NAMALWA (cell line): ENCODE data around the gene NAA16.
"Not testable (repeated sequence)": the region's sequence is repeated elsewhere in the genome, so short reads cannot be mapped to it uniquely, and the experiment has no call there.

ENCODE experiments used
- DNase-seq: peaks from one replicate; pipeline ENCODE4 v3.0.0-alpha.2; 2015; ENCODE audit warnings: low spot score

NAA16 gene

GRCh38 chr13:41409611-41410010 is 98.5 kb downstream of the NAA16 start:
- DNase-seq: no peak

- DNase-seq: no peak
These were observed 100.0 kb downstream of the NAA16 start for GRCh38 chr13:41411060-41411459.

- peak; percentile 39 for DNase-seq
These were observed 100.5 kb downstream of the NAA16 start for GRCh38 chr13:41411522-41411921.

- no peak for DNase-seq
These were observed 102.8 kb downstream of the NAA16 start for GRCh38 chr13:41413872-41414271.

- DNase-seq: no peak
These were observed 105.2 kb downstream of the NAA16 start for GRCh38 chr13:41416276-41416675.

- DNase-seq: no peak
These were observed 107.0 kb downstream of the NAA16 start for GRCh38 chr13:41418027-41418426.

- no peak for DNase-seq
These were observed 107.7 kb downstream of the NAA16 start for GRCh38 chr13:41418731-41419130.

- no peak for DNase-seq
These were observed 108.1 kb downstream of the NAA16 start for GRCh38 chr13:41419206-41419605.

- no peak for DNase-seq
These were observed 109.1 kb downstream of the NAA16 start for GRCh38 chr13:41420146-41420545.

- not testable (repeated sequence) for DNase-seq
These were observed 110.3 kb downstream of the NAA16 start for GRCh38 chr13:41421330-41421729.

- not testable (repeated sequence) for DNase-seq
These were observed 110.9 kb downstream of the NAA16 start for GRCh38 chr13:41421983-41422382.

GRCh38 chr13:41423259-41423658 is 112.2 kb downstream of the NAA16 start:
- DNase-seq: not testable (repeated sequence)

- not testable (repeated sequence) for DNase-seq
These were observed 113.6 kb downstream of the NAA16 start for GRCh38 chr13:41424675-41425074.

GRCh38 chr13:41426047-41426446 is 115.0 kb downstream of the NAA16 start:
- no peak for DNase-seq
